ENCODE measurements around the gene CRYGS. TPM values are rescaled to one million over a fixed set of nuclear protein-coding genes. Genes with fewer than 3 reads are reported as not detected.

Gene CRYGS
- total RNA-seq, 1 donor from 2014 or later: 3.9 TPM

DNA sequence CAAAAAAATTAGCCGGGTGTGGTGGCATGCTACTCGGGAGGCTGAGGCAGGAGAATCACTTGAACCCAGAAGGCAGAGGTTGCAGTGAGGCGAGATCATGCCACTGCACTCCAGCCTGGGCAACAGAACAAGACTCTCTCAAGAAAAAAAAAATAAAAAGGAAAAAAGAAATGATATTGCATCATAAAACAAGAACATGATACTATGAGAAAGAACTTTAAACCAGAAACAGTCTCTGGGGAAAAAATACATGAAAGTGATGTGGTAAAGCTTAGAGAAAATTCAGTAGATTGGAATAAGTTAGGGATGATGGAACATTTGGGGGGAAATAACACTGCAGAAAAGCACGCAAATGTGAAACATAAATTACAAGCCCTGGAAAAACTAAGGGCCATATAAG is 54.7 kb downstream of the CRYGS start:
- peaks cover 30% of the 10 kb centered on the region for H3K27me3 Mint-ChIP-seq
- H3K4me3 Mint-ChIP-seq (ENCODE audit: low read depth): no peak overlapping the region
- no peaks in the 10 kb centered on the region for H3K9me3 Mint-ChIP-seq (ENCODE audit: low read depth)
- H3K27ac Mint-ChIP-seq: no peak overlapping the region
- no peak for DNase-seq (ENCODE audit: low spot score, unreplicated experiment)
- TF ChIP-seq, protein P1, sequence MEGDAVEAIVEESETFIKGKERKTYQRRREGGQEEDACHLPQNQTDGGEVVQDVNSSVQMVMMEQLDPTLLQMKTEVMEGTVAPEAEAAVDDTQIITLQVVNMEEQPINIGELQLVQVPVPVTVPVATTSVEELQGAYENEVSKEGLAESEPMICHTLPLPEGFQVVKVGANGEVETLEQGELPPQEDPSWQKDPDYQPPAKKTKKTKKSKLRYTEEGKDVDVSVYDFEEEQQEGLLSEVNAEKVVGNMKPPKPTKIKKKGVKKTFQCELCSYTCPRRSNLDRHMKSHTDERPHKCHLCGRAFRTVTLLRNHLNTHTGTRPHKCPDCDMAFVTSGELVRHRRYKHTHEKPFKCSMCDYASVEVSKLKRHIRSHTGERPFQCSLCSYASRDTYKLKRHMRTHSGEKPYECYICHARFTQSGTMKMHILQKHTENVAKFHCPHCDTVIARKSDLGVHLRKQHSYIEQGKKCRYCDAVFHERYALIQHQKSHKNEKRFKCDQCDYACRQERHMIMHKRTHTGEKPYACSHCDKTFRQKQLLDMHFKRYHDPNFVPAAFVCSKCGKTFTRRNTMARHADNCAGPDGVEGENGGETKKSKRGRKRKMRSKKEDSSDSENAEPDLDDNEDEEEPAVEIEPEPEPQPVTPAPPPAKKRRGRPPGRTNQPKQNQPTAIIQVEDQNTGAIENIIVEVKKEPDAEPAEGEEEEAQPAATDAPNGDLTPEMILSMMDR (IDR thresholded peaks at IDR 0.05; ENCODE audit: unreplicated experiment): no peak
- peaks cover 1% of the 10 kb centered on the region for H3K4me1 Mint-ChIP-seq (ENCODE audit: low read depth)
- no peaks in the 10 kb centered on the region for H3K36me3 Mint-ChIP-seq (ENCODE audit: insufficient read depth)

Other genes with a start within 250 kb of the CRYGS start
- gene DGKG, start 182.1 kb downstream of the CRYGS start, total RNA-seq: 0.17 and 0.44 TPM in 2 replicates
- 13.5 and 14.2 TPM in 2 replicates for gene TBCCD1, start 23.0 kb upstream of the CRYGS start, total RNA-seq
- 53.4 and 63.7 TPM in 2 replicates for gene DNAJB11, start 26.3 kb upstream of the CRYGS start, total RNA-seq
- gene AHSG, start 68.7 kb upstream of the CRYGS start, total RNA-seq: 0.19 and 0.27 TPM in 2 replicates
- not detected in 2 replicates for gene FETUB, start 96.0 kb upstream of the CRYGS start, total RNA-seq
- gene HRG, start 121.6 kb upstream of the CRYGS start, total RNA-seq: not detected in 2 replicates
- gene KNG1, start 173.0 kb upstream of the CRYGS start, total RNA-seq: not detected in 2 replicates
- 498 and 504 TPM in 2 replicates for gene EIF4A2, start 239.2 kb upstream of the CRYGS start, total RNA-seq